ENCODE measurements around the gene DNAJB4. TPM values are rescaled to one million over a fixed set of nuclear protein-coding genes. Genes with fewer than 3 reads are reported as not detected.

The DNAJB4 gene
- total RNA-seq, 2 experiments from 2014 or later = 19.2 to 22.7 TPM

- intact Hi-C loops (cut with DNase I, micrococcal nuclease) = no loop called here
- no peaks in the 10 kb centered on the region for H3K36me3 ChIP-seq (ENCODE audit: insufficient read depth, low read length)
- Mint-ChIP-seq H3K27ac (no peak overlapping the region), H3K4me1 (ENCODE audit: low read depth) (peaks cover 20% of the 10 kb centered on the region), H3K9me3 (no peaks in the 10 kb centered on the region), H3K36me3 (ENCODE audit: low read depth) (no peaks in the 10 kb centered on the region), H3K27me3 (peaks cover 55% of the 10 kb centered on the region), H3K4me3 (no peak overlapping the region)
- ChIA-PET CTCF (no interaction called here), POLR2A (interaction anchor here (6.2 kb wide), 1 partner anchor 43 kb away, joined by 33 read pairs; the partner anchor contains the start of gene DNAJB4)
- peaks cover 0 to 4% of the 10 kb centered on the region in 2 experiments for H3K9me3 ChIP-seq (ENCODE audit: control insufficient read depth in 1 of 2, insufficient read depth in 1 of 2, low read length in 2 of 2)
- no peak for TF ChIP-seq CTCF (IDR thresholded peaks at IDR 0.05)
- no peak overlapping the region for H3K27ac ChIP-seq (ENCODE audit: low read depth in 1 of 2, low read length in 2 of 2)
- no peak overlapping the region for H3K4me3 ChIP-seq (ENCODE audit: low read length)
- H3K27me3 ChIP-seq (ENCODE audit: control insufficient read depth in 1 of 2, insufficient read depth in 2 of 2, low read length in 2 of 2) = peaks cover 21 to 39% of the 10 kb centered on the region in 2 experiments
- ATAC-seq (ENCODE audit: poor library complexity) (no peak), DNase-seq (no peak)
- H3K4me1 ChIP-seq (ENCODE audit: insufficient read depth, low read length) = peaks cover 16% of the 10 kb centered on the region
Measured at GRCh38 chr1:78047631-78048030, 42.9 kb downstream of the DNAJB4 start.

- DNase-seq (no peak), ATAC-seq (ENCODE audit: poor library complexity) (no peak)
- CTCF ChIA-PET = no interaction called here
- Histone ChIP-seq H3K36me3 (ENCODE audit: insufficient read depth, low read length) (no peaks in the 10 kb centered on the region), H3K9me3 (ENCODE audit: control insufficient read depth in 1 of 2, insufficient read depth in 1 of 2, low read length in 2 of 2) (peaks cover 0 to 4% of the 10 kb centered on the region in 2 experiments), H3K4me1 (ENCODE audit: insufficient read depth, low read length) (peaks cover 16% of the 10 kb centered on the region), H3K4me3 (ENCODE audit: low read length) (no peak overlapping the region), H3K27me3 (ENCODE audit: control insufficient read depth in 1 of 2, insufficient read depth in 2 of 2, low read length in 2 of 2) (peaks cover 21 to 39% of the 10 kb centered on the region in 2 experiments), H3K27ac (ENCODE audit: low read depth in 1 of 2, low read length in 2 of 2) (no peak overlapping the region)
- intact Hi-C loops (cut with DNase I, micrococcal nuclease) = no loop called here
- peaks cover 20% of the 10 kb centered on the region for H3K4me1 Mint-ChIP-seq (ENCODE audit: low read depth)
- TF ChIP-seq CTCF (IDR thresholded peaks at IDR 0.05) = no peak
- H3K4me3 Mint-ChIP-seq = no peak overlapping the region
- H3K9me3 Mint-ChIP-seq = no peaks in the 10 kb centered on the region
- H3K27me3 Mint-ChIP-seq = peaks cover 55% of the 10 kb centered on the region
- POLR2A ChIA-PET = no interaction called here
- H3K36me3 Mint-ChIP-seq (ENCODE audit: low read depth) = no peaks in the 10 kb centered on the region
- no peak overlapping the region for H3K27ac Mint-ChIP-seq
Measured at GRCh38 chr1:78048446-78048845, 43.7 kb downstream of the DNAJB4 start.

- H3K27ac Mint-ChIP-seq = no peak overlapping the region
- intact Hi-C loops (cut with DNase I, micrococcal nuclease) = no loop called here
- peaks cover 16% of the 10 kb centered on the region for H3K4me1 ChIP-seq (ENCODE audit: insufficient read depth, low read length)
- no peak overlapping the region for H3K4me3 Mint-ChIP-seq
- no peaks in the 10 kb centered on the region for H3K36me3 Mint-ChIP-seq (ENCODE audit: low read depth)
- peaks cover 21 to 39% of the 10 kb centered on the region in 2 experiments for H3K27me3 ChIP-seq (ENCODE audit: control insufficient read depth in 1 of 2, insufficient read depth in 2 of 2, low read length in 2 of 2)
- POLR2A ChIA-PET = no interaction called here
- no peaks in the 10 kb centered on the region for H3K36me3 ChIP-seq (ENCODE audit: insufficient read depth, low read length)
- no peak for TF ChIP-seq CTCF (IDR thresholded peaks at IDR 0.05)
- H3K4me1 Mint-ChIP-seq (ENCODE audit: low read depth) = peaks cover 19% of the 10 kb centered on the region
- no peak overlapping the region for H3K27ac ChIP-seq (ENCODE audit: low read depth in 1 of 2, low read length in 2 of 2)
- CTCF ChIA-PET = no interaction called here
- H3K27me3 Mint-ChIP-seq = peaks cover 53% of the 10 kb centered on the region
- no peaks in the 10 kb centered on the region for H3K9me3 Mint-ChIP-seq
- ATAC-seq (ENCODE audit: poor library complexity) (no peak), DNase-seq (no peak)
- H3K9me3 ChIP-seq (ENCODE audit: control insufficient read depth in 1 of 2, insufficient read depth in 1 of 2, low read length in 2 of 2) = peaks cover 0 to 4% of the 10 kb centered on the region in 2 experiments
- no peak overlapping the region for H3K4me3 ChIP-seq (ENCODE audit: low read length)
Measured at GRCh38 chr1:78049396-78049795, 44.7 kb downstream of the DNAJB4 start.
